SU-DHL-6 (cell line): ENCODE measurements around the gene PTRHD1.

Source experiments
- EZH2phosphoT487 ChIP-seq: fragments of 200-600 bp; sonication (generic), shearing (Covaris generic); conservative IDR thresholded peaks from 2 replicates; pipeline ENCODE4 v1.6.1; 2018; ENCODE audit warnings: mild to moderate bottlenecking, antibody characterized with exemption, low read length, moderate library complexity, mixed read lengths
- TF ChIP-seq, protein P1 (sequence below): fragments of 200-600 bp; sonication (generic); IDR thresholded peaks from one replicate; pipeline ENCODE4 v1.5.1; 2017; ENCODE audit warnings: antibody characterized with exemption, mild to moderate bottlenecking, low read length, moderate library complexity; ENCODE audit not compliant: insufficient read depth, poor library complexity, severe bottlenecking

GRCh38 chr2:24830786-24831185 is 37.6 kb upstream of the PTRHD1 start:
- TF ChIP-seq, protein P1, sequence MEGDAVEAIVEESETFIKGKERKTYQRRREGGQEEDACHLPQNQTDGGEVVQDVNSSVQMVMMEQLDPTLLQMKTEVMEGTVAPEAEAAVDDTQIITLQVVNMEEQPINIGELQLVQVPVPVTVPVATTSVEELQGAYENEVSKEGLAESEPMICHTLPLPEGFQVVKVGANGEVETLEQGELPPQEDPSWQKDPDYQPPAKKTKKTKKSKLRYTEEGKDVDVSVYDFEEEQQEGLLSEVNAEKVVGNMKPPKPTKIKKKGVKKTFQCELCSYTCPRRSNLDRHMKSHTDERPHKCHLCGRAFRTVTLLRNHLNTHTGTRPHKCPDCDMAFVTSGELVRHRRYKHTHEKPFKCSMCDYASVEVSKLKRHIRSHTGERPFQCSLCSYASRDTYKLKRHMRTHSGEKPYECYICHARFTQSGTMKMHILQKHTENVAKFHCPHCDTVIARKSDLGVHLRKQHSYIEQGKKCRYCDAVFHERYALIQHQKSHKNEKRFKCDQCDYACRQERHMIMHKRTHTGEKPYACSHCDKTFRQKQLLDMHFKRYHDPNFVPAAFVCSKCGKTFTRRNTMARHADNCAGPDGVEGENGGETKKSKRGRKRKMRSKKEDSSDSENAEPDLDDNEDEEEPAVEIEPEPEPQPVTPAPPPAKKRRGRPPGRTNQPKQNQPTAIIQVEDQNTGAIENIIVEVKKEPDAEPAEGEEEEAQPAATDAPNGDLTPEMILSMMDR, result no peak
- TF ChIP-seq EZH2phosphoT487, result no peak
